GM11168 (cell line): ENCODE data around the gene HLCS.

Experiments
- in situ Hi-C: fragments of 300-500 bp; cut with MboI; formaldehyde crosslinking; loops from one replicate; pipeline ENCODE4 v1.12.0; 2022; ENCODE audit warnings: low sequenced_read_pairs; ENCODE audit not compliant: unreplicated experiment

Gene HLCS

GRCh38 chr21:36917471-36918158, 48.9 kb downstream of the HLCS start:
- in situ Hi-C loops = no loop called here

GRCh38 chr21:36916718-36917117, 49.8 kb downstream of the HLCS start:
- in situ Hi-C loops = no loop called here

GRCh38 chr21:36915696-36916245, 50.7 kb downstream of the HLCS start:
- in situ Hi-C loops = no loop called here

- in situ Hi-C loops = no loop called here
These were observed 51.3 kb downstream of the HLCS start for GRCh38 chr21:36915014-36915695.

- in situ Hi-C loops = no loop called here
These were observed 52.0 kb downstream of the HLCS start for GRCh38 chr21:36914244-36915013.

- in situ Hi-C loops = no loop called here
These were observed 53.0 kb downstream of the HLCS start for GRCh38 chr21:36913247-36914169.

- in situ Hi-C loops = no loop called here
These were observed 55.7 kb downstream of the HLCS start for GRCh38 chr21:36910581-36911307.

- in situ Hi-C loops = no loop called here
These were observed 56.4 kb downstream of the HLCS start for GRCh38 chr21:36909901-36910561.

GRCh38 chr21:36909423-36909822, 57.0 kb downstream of the HLCS start:
- in situ Hi-C loops = no loop called here

- in situ Hi-C loops = no loop called here
These were observed 58.1 kb downstream of the HLCS start for GRCh38 chr21:36908260-36908908.

GRCh38 chr21:36904093-36904666, 62.3 kb downstream of the HLCS start:
- in situ Hi-C loops = no loop called here

GRCh38 chr21:36902793-36903192, 63.7 kb downstream of the HLCS start:
- in situ Hi-C loops = no loop called here

- in situ Hi-C loops = no loop called here
These were observed 64.1 kb downstream of the HLCS start for GRCh38 chr21:36902331-36902730.

- in situ Hi-C loops = no loop called here
These were observed 64.9 kb downstream of the HLCS start for GRCh38 chr21:36901575-36901974.

- in situ Hi-C loops = no loop called here
These were observed 72.9 kb downstream of the HLCS start for GRCh38 chr21:36893581-36893980.

- in situ Hi-C loops = no loop called here
These were observed 74.3 kb downstream of the HLCS start for GRCh38 chr21:36892201-36892600.

- in situ Hi-C loops = no loop called here
These were observed 74.8 kb downstream of the HLCS start for GRCh38 chr21:36891692-36892091.

- in situ Hi-C loops = no loop called here
These were observed 75.3 kb downstream of the HLCS start for GRCh38 chr21:36891121-36891520.
